Measurements from ENCODE around the gene TNNI3K.

Gene TNNI3K

GRCh38 chr1:74380252-74380651, 145.1 kb downstream of the TNNI3K start:
- no peaks in the 10 kb centered on the region for H3K79me2 ChIP-seq (ENCODE audit: low read length)
- H3K9me3 ChIP-seq (replicated peaks; ENCODE audit: insufficient read depth, low read length) = no peaks in the 10 kb centered on the region
- H3K27me3 ChIP-seq (replicated peaks; ENCODE audit: insufficient read depth, low read length) = no peaks in the 10 kb centered on the region
- H3F3A ChIP-seq (ENCODE audit: insufficient read depth, low read length) = no peaks in the 10 kb centered on the region
- no peaks in the 10 kb centered on the region for H3K4me1 ChIP-seq (ENCODE audit: low read length)
- TF ChIP-seq CTCF (IDR thresholded peaks at IDR 0.05; ENCODE audit: low read length) (no peak), EZH2 (optimal IDR thresholded peaks at IDR 0.05; ENCODE audit: low read depth, low read length) (no peak), EZH2phosphoT487 (IDR thresholded peaks at IDR 0.05; ENCODE audit: low read length) (no peak)
- no peaks in the 10 kb centered on the region for H4K20me1 ChIP-seq (ENCODE audit: insufficient read depth, low read length)
- DNase-seq = no peak
- H3K27ac ChIP-seq (ENCODE audit: low read length) = no peak overlapping the region
- no peak overlapping the region for H2AFZ ChIP-seq (ENCODE audit: low read length)
- no peaks in the 10 kb centered on the region for H3K36me3 ChIP-seq (replicated peaks; ENCODE audit: insufficient read depth, low read length)
- H3K9me2 ChIP-seq (replicated peaks; ENCODE audit: insufficient read depth, low read length) = no peaks in the 10 kb centered on the region
- H3K4me3 ChIP-seq (ENCODE audit: low read length) = no peak overlapping the region
- H3K4me2 ChIP-seq (ENCODE audit: low read depth, low read length) = no peak overlapping the region
- H3K9ac ChIP-seq (ENCODE audit: low read length) = no peak overlapping the region

- no peaks in the 10 kb centered on the region for H4K20me1 ChIP-seq (ENCODE audit: insufficient read depth, low read length)
- H3K4me3 ChIP-seq (ENCODE audit: low read length) = no peak overlapping the region
- H3K27ac ChIP-seq (ENCODE audit: low read length) = no peak overlapping the region
- no peak for DNase-seq
- no peak overlapping the region for H2AFZ ChIP-seq (ENCODE audit: low read length)
- H3K4me1 ChIP-seq (ENCODE audit: low read length) = no peaks in the 10 kb centered on the region
- H3K36me3 ChIP-seq (replicated peaks; ENCODE audit: insufficient read depth, low read length) = no peaks in the 10 kb centered on the region
- H3K9ac ChIP-seq (ENCODE audit: low read length) = no peak overlapping the region
- H3K27me3 ChIP-seq (replicated peaks; ENCODE audit: insufficient read depth, low read length) = no peaks in the 10 kb centered on the region
- TF ChIP-seq EZH2phosphoT487 (IDR thresholded peaks at IDR 0.05; ENCODE audit: low read length) = no peak
- TF ChIP-seq EZH2 (optimal IDR thresholded peaks at IDR 0.05; ENCODE audit: low read depth, low read length) = no peak
- TF ChIP-seq CTCF (IDR thresholded peaks at IDR 0.05; ENCODE audit: low read length) = no peak
- no peaks in the 10 kb centered on the region for H3F3A ChIP-seq (ENCODE audit: insufficient read depth, low read length)
- no peaks in the 10 kb centered on the region for H3K79me2 ChIP-seq (ENCODE audit: low read length)
- no peaks in the 10 kb centered on the region for H3K9me3 ChIP-seq (replicated peaks; ENCODE audit: insufficient read depth, low read length)
- H3K4me2 ChIP-seq (ENCODE audit: low read depth, low read length) = no peak overlapping the region
- no peaks in the 10 kb centered on the region for H3K9me2 ChIP-seq (replicated peaks; ENCODE audit: insufficient read depth, low read length)
These were observed 153.7 kb downstream of the TNNI3K start for GRCh38 chr1:74388855-74389254.

- no peak for DNase-seq
- H3K4me2 ChIP-seq (ENCODE audit: low read depth, low read length) = no peak overlapping the region
- H3K4me1 ChIP-seq (ENCODE audit: low read length) = no peaks in the 10 kb centered on the region
- H2AFZ ChIP-seq (ENCODE audit: low read length) = no peak overlapping the region
- no peaks in the 10 kb centered on the region for H4K20me1 ChIP-seq (ENCODE audit: insufficient read depth, low read length)
- no peak overlapping the region for H3K27ac ChIP-seq (ENCODE audit: low read length)
- H3F3A ChIP-seq (ENCODE audit: insufficient read depth, low read length) = no peaks in the 10 kb centered on the region
- H3K79me2 ChIP-seq (ENCODE audit: low read length) = no peaks in the 10 kb centered on the region
- TF ChIP-seq EZH2 (optimal IDR thresholded peaks at IDR 0.05; ENCODE audit: low read depth, low read length) (no peak), EZH2phosphoT487 (IDR thresholded peaks at IDR 0.05; ENCODE audit: low read length) (no peak), CTCF (IDR thresholded peaks at IDR 0.05; ENCODE audit: low read length) (no peak)
- H3K9me2 ChIP-seq (replicated peaks; ENCODE audit: insufficient read depth, low read length) = no peaks in the 10 kb centered on the region
- H3K4me3 ChIP-seq (ENCODE audit: low read length) = no peak overlapping the region
- H3K27me3 ChIP-seq (replicated peaks; ENCODE audit: insufficient read depth, low read length) = no peaks in the 10 kb centered on the region
- H3K36me3 ChIP-seq (replicated peaks; ENCODE audit: insufficient read depth, low read length) = no peaks in the 10 kb centered on the region
- H3K9ac ChIP-seq (ENCODE audit: low read length) = no peak overlapping the region
- H3K9me3 ChIP-seq (replicated peaks; ENCODE audit: insufficient read depth, low read length) = no peaks in the 10 kb centered on the region
These were observed 157.0 kb downstream of the TNNI3K start for GRCh38 chr1:74392186-74392585.
